ENCODE measurements around the gene BDP1.

DNA sequence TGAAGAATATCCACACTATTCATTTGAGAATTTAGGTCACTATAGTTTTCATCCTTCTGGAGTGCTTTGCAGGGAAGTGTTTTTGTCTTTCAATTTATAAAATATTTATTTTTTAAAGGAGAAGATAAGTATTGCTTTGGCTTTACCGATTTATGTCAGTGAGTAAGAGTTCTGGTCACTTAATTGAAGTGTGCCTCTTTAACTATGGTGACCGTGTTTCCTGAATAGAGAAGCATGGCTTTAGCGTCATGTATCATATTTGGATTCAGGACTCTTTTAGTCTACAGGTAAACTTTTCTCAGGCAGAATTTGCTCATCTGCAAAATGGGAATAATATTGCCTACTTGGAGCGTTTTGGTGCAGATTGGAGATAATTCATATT, 902 bp downstream of the BDP1 start:
- no peak for TF ChIP-seq POLR2A (IDR thresholded peaks at IDR 0.05; ENCODE audit: low read length)
- no peak for TF ChIP-seq GATA1 (IDR thresholded peaks at IDR 0.05; ENCODE audit: low read depth, low read length)

Data from erythroblast (primary cell).